GM12878 (cell line): ENCODE results near the gene ATP6AP2. TPM values are rescaled to one million over a fixed set of nuclear protein-coding genes. Genes with fewer than 3 reads are reported as not detected.

Experiments
- ATF7 ChIP-seq: fragments of 450-650 bp; IDR thresholded peaks from 2 replicates; pipeline ENCODE4 v1.6.1; 2016; ENCODE audit warnings: low read depth, mild to moderate bottlenecking
- BACH1 ChIP-seq: fragments of 450-650 bp; IDR thresholded peaks from 2 replicates; pipeline ENCODE4 v1.6.1; 2017; ENCODE audit warnings: mild to moderate bottlenecking, borderline replicate concordance
- BCL11A ChIP-seq: IDR thresholded peaks from 2 replicates; pipeline ENCODE4 v1.6.1; 2011; ENCODE audit warnings: low read depth, low read length
- BRCA1 ChIP-seq: IDR thresholded peaks from 2 replicates; pipeline ENCODE4 v1.6.1; 2011; ENCODE audit warnings: low read depth, low read length, improper control_type of control experiment
- CEBPB ChIP-seq, 2 experiments: fragments of 150-350 bp in 1 of 2; IDR thresholded peaks; 2 replicates each; pipeline ENCODE4 v1.6.1; 2012 to 2014; ENCODE audit warnings: low read depth in 2 of 2, low read length in 2 of 2, borderline replicate concordance in 1 of 2, inconsistent platforms in 1 of 2
- CREB1 ChIP-seq: IDR thresholded peaks from 2 replicates; pipeline ENCODE4 v1.6.1; 2012; ENCODE audit warnings: low read depth, mild to moderate bottlenecking, inconsistent platforms
- EED ChIP-seq: sonication (generic); IDR thresholded peaks from 2 replicates; pipeline ENCODE4 v1.6.1; 2016; ENCODE audit warnings: antibody characterized with exemption, low read depth
- GATAD2B ChIP-seq: fragments of 450-650 bp; conservative IDR thresholded peaks from 2 replicates; pipeline ENCODE4 v1.6.1; 2017; ENCODE audit warnings: low read depth, mild to moderate bottlenecking, moderate library complexity
- HDAC2 ChIP-seq: fragments of 200-600 bp; sonication (generic); IDR thresholded peaks from 2 replicates; pipeline ENCODE4 v1.6.1; 2017
- IRF4 ChIP-seq: IDR thresholded peaks from 2 replicates; pipeline ENCODE4 v1.6.1; 2011; ENCODE audit warnings: low read depth, low read length
- JUNB ChIP-seq: IDR thresholded peaks from 2 replicates; pipeline ENCODE4 v1.6.1; 2016; ENCODE audit warnings: antibody characterized with exemption, mild to moderate bottlenecking
- MEF2A ChIP-seq: IDR thresholded peaks from 2 replicates; pipeline ENCODE4 v1.6.1; 2011; ENCODE audit warnings: low read depth, mild to moderate bottlenecking, low read length, moderate library complexity; ENCODE audit not compliant: insufficient read depth
- MYC ChIP-seq: IDR thresholded peaks from 2 replicates; pipeline ENCODE4 v1.6.1; 2011; ENCODE audit warnings: mild to moderate bottlenecking, low read length, moderate library complexity, inconsistent platforms; ENCODE audit not compliant: insufficient read depth, insufficient replicate concordance, insufficient read length, severe bottlenecking
- NRF1 ChIP-seq: conservative IDR thresholded peaks from 2 replicates; pipeline ENCODE4 v1.6.1; 2011; ENCODE audit warnings: mild to moderate bottlenecking, low read depth, low read length, improper control_type of control experiment
- PAX8 ChIP-seq: fragments of 450-650 bp; IDR thresholded peaks from 2 replicates; pipeline ENCODE4 v1.6.1; 2017; ENCODE audit warnings: mild to moderate bottlenecking, moderate library complexity
- PML ChIP-seq: IDR thresholded peaks from 2 replicates; pipeline ENCODE4 v1.6.1; 2012; ENCODE audit warnings: low read length, inconsistent platforms
- RB1 ChIP-seq: fragments of 450-650 bp; formaldehyde crosslinking; IDR thresholded peaks from 2 replicates; pipeline ENCODE4 v1.6.1; 2017; ENCODE audit warnings: mild to moderate bottlenecking, borderline replicate concordance
- RCOR1 ChIP-seq: conservative IDR thresholded peaks from 2 replicates; pipeline ENCODE4 v1.6.1; 2012; ENCODE audit warnings: low read depth, low read length, improper control_type of control experiment
- SUPT20H ChIP-seq: IDR thresholded peaks from 2 replicates; pipeline ENCODE4 v1.6.1; 2011; ENCODE audit warnings: low read depth, mild to moderate bottlenecking, low read length, moderate library complexity, borderline replicate concordance; ENCODE audit not compliant: control insufficient read depth
- YY1 ChIP-seq: IDR thresholded peaks from 2 replicates; pipeline ENCODE4 v1.6.1; 2011; ENCODE audit warnings: low read depth, mild to moderate bottlenecking, low read length
- ZNF384 ChIP-seq: IDR thresholded peaks from 2 replicates; pipeline ENCODE4 v1.6.1; 2012; ENCODE audit warnings: low read depth, mild to moderate bottlenecking, low read length, improper control_type of control experiment, borderline replicate concordance
- ZSCAN29 ChIP-seq: fragments of 450-650 bp; IDR thresholded peaks from 2 replicates; pipeline ENCODE4 v1.6.1; 2017; ENCODE audit warnings: mild to moderate bottlenecking, moderate library complexity
- polyA plus RNA-seq, 11 experiments: library from polyadenylated mRNA; depleted of rRNA in 4 of 11; unstranded in 6 of 11; stranded (reverse) in 5 of 11; fragments of >200 nt; fragmentation: Nextera tagmentation in 4 of 11; fragmentation: Illumina TruSeq in 1 of 11; extraction: Ambion mirVana in 4 of 11; extraction: Trizol in 1 of 11; gene quantifications; 1 replicate in 1 of 11; 2 replicates in 10 of 11; pipeline versions ENCODE4 v1.2.1 to v1.2.3, GENCODE V29; 2011 to 2016; ENCODE audit warnings: inconsistent platforms in 2 of 11, missing spikeins in 2 of 11, low read depth in 1 of 11
- total RNA-seq, 4 experiments: library from RNA; depleted of rRNA in 3 of 4; stranded (reverse); fragments of >200 nt in 3 of 4; fragmentation: Illumina TruSeq in 1 of 4; extraction: Trizol in 1 of 4; gene quantifications; 2 replicates each; pipeline versions ENCODE4 v1.2.1 to v1.2.3, GENCODE V29; 2013 to 2021
- TF ChIP-seq, protein P1 (sequence below): fragments of 450-650 bp; IDR thresholded peaks from 2 replicates; pipeline ENCODE4 v1.6.1; 2017; ENCODE audit warnings: borderline replicate concordance
- TF ChIP-seq, protein P2 (sequence below): fragments of 450-650 bp; IDR thresholded peaks from 2 replicates; pipeline ENCODE4 v1.6.1; 2018; ENCODE audit warnings: borderline replicate concordance, mild to moderate bottlenecking; ENCODE audit not compliant: partially characterized antibody
- TF ChIP-seq, protein P3 (sequence below): IDR thresholded peaks from 2 replicates; pipeline ENCODE4 v1.6.1; 2011; ENCODE audit warnings: borderline replicate concordance, low read depth, mild to moderate bottlenecking, moderate library complexity, mixed read lengths, low read length; ENCODE audit not compliant: insufficient read depth; ENCODE audit errors: extremely low read length
- TF ChIP-seq, protein P4 (sequence below): IDR thresholded peaks from 2 replicates; pipeline ENCODE4 v1.6.1; 2012; ENCODE audit warnings: low read depth, low read length, improper control_type of control experiment

ATP6AP2 gene
- total and polyA plus RNA-seq, 10 of the 15 experiments (the other 5 are each of a cell fraction or from before 2014, with no cell fraction given): 36.3 to 141 (median 56.0) TPM

DNA sequence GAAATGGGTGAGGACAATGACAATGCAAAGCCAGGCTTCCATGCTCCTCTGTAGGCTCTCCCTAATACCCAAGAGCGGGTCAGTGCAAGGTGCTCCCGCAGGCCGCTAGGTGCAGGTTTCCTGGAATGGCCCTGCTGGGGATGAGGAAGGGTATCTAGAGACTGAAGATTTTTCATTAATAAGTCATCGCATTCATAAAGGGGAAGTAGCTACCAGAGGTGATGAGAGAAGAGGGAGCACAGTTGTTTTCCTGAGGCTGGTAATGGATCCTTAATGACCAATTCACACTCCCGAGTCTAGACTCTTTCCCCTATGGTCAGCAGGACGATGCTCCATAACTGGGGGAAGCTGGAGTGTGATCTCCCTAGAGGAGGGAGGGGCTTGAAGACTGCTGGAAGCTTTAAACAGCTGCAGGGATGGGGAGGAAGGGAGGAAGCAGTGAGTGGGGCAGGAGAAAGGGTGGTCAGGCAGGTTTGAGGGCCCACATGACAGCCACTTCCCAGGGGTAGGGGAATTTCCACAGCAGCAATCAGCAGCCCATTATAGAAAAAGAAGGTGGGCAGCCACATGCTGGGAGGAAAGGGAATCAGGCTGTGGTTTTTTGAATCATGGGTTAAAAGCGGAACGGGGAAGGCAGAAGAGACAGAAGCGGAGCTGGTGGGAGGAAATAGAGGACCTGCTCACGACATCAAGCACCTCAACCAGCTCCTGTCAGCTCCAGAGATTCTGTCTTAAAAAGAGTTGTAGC lies 10.2 kb upstream of the ATP6AP2 start (continued):
- TF ChIP-seq MEF2A (peak; percentile 86), MYC (no peak), CREB1 (0 out of 2 replicates have a peak, but pooled peaks have one; percentile 17), EED (peak; percentile 90), BACH1 (no peak), NRF1 (no peak), PML (no peak), ATF7 (0 out of 2 replicates have a peak, but pooled peaks have one; percentile 30), YY1 (no peak), CEBPB (IDR thresholded peaks at IDR 0.05; ENCODE audit: borderline replicate concordance in 1 of 2, low read depth in 2 of 2, low read length in 2 of 2) (no peak), ZNF384 (no peak), BRCA1 (no peak), BCL11A (peak; percentile 76), HDAC2 (no peak), GATAD2B (no peak), IRF4 (peak; percentile 33; the same call in 1 of the 2 replicates), RCOR1 (no peak), ZSCAN29 (no peak), PAX8 (no peak), RB1 (no peak), JUNB (no peak), SUPT20H (no peak)
- TF ChIP-seq, protein P1, sequence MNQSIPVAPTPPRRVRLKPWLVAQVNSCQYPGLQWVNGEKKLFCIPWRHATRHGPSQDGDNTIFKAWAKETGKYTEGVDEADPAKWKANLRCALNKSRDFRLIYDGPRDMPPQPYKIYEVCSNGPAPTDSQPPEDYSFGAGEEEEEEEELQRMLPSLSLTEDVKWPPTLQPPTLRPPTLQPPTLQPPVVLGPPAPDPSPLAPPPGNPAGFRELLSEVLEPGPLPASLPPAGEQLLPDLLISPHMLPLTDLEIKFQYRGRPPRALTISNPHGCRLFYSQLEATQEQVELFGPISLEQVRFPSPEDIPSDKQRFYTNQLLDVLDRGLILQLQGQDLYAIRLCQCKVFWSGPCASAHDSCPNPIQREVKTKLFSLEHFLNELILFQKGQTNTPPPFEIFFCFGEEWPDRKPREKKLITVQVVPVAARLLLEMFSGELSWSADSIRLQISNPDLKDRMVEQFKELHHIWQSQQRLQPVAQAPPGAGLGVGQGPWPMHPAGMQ: no peak
- TF ChIP-seq, protein P2, sequence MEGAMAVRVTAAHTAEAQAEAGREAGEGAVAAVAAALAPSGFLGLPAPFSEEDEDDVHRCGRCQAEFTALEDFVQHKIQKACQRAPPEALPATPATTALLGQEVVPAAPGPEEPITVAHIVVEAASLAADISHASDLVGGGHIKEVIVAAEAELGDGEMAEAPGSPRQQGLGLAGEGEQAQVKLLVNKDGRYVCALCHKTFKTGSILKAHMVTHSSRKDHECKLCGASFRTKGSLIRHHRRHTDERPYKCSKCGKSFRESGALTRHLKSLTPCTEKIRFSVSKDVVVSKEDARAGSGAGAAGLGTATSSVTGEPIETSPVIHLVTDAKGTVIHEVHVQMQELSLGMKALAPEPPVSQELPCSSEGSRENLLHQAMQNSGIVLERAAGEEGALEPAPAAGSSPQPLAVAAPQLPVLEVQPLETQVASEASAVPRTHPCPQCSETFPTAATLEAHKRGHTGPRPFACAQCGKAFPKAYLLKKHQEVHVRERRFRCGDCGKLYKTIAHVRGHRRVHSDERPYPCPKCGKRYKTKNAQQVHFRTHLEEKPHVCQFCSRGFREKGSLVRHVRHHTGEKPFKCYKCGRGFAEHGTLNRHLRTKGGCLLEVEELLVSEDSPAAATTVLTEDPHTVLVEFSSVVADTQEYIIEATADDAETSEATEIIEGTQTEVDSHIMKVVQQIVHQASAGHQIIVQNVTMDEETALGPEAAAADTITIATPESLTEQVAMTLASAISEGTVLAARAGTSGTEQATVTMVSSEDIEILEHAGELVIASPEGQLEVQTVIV: no peak
- TF ChIP-seq, protein P3, sequence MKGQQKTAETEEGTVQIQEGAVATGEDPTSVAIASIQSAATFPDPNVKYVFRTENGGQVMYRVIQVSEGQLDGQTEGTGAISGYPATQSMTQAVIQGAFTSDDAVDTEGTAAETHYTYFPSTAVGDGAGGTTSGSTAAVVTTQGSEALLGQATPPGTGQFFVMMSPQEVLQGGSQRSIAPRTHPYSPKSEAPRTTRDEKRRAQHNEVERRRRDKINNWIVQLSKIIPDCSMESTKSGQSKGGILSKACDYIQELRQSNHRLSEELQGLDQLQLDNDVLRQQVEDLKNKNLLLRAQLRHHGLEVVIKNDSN: no peak
- TF ChIP-seq, protein P4, sequence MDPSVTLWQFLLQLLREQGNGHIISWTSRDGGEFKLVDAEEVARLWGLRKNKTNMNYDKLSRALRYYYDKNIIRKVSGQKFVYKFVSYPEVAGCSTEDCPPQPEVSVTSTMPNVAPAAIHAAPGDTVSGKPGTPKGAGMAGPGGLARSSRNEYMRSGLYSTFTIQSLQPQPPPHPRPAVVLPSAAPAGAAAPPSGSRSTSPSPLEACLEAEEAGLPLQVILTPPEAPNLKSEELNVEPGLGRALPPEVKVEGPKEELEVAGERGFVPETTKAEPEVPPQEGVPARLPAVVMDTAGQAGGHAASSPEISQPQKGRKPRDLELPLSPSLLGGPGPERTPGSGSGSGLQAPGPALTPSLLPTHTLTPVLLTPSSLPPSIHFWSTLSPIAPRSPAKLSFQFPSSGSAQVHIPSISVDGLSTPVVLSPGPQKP: no peak
